HG02763 (cell line): ENCODE measurements around the gene KCNB1.

Source experiments
- ATAC-seq: cut with Tn5 transposase; IDR thresholded peaks from one replicate; pipeline ENCODE4 v1.9.1; 2021; ENCODE audit warnings: mild to moderate bottlenecking, moderate library complexity; ENCODE audit not compliant: unreplicated experiment

KCNB1 gene

DNA sequence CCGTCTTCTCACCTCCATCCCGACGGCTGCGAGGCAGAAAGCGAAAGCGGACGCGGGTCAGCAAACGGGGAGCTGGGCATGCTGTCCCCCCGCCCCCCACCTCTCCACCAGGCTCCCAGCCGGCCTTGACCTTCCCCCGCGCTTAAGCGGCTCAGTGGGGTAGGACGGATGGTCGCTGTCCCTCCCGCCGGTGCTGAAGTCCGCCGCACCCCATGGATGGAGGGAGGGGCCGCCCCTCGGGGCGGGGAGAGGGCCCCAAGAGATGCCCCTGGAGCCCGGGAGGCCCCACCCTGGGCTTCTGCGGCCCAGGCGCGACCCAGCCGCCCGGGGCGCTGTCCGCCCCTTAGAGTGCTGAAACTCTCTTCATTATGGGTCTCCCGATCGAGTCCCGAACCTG, at the start of gene KCNB1:
KCNB1 (minus strand) TSS at position 48 of the 397 bp plus-strand sequence. CDS start 188 bp downstream, outside the sequence.
- no peak for ATAC-seq

GRCh38 chr20:49529470-49529869, 47.0 kb upstream of the KCNB1 start:
- ATAC-seq: no peak

- ATAC-seq: no peak
These were observed 44.1 kb upstream of the KCNB1 start for GRCh38 chr20:49526568-49526967.

GRCh38 chr20:49526056-49526455, 43.6 kb upstream of the KCNB1 start:
- ATAC-seq: no peak

DNA sequence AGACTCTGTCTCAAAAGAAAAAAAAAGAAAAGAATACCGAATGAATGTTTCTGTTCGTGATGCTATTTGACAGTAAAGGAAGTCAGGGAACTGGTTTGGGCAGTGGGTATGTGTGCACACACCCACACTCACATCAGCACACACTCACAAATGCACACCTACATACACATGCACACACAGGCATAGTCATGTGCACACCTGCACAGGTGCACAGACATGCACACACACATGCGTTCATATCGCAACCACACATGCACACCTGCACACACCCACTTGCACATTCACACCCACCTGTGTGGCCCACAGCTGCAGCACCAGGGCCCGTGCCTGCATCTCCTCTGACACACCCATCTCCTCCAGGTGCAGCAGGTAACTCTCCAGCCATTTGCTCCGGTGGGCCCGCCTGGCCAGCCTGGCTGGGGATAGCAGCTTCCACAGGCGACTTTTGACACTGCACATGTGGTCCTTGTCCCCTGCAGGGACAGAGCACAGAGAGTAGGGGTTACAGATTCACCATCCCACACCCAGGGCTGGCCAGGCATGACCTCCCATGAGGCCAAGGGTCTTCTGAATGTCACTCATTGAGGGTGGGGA, 41.4 kb upstream of the KCNB1 start:
- no peak for ATAC-seq

DNA sequence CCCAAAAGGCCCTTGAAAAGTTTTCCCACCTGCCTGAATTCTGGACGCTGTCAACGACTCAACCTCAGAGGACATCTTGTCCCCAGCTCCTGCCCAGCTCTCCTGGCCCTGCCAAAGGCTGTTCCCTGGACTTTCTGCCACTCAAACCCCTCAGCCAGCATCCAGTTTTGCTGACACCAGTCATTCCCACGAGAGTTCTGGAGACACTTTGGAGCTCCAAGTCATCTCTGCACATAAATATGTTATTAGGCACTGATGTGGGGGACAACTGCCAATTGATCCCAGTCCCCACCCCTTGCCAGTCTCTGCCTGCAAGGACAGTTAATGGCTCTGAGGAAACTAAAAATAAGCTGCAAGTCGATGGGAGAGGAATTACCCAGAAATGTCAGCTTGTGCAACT, 38.9 kb upstream of the KCNB1 start:
- no peak for ATAC-seq

GRCh38 chr20:49519777-49520359, 37.4 kb upstream of the KCNB1 start:
- no peak for ATAC-seq

DNA sequence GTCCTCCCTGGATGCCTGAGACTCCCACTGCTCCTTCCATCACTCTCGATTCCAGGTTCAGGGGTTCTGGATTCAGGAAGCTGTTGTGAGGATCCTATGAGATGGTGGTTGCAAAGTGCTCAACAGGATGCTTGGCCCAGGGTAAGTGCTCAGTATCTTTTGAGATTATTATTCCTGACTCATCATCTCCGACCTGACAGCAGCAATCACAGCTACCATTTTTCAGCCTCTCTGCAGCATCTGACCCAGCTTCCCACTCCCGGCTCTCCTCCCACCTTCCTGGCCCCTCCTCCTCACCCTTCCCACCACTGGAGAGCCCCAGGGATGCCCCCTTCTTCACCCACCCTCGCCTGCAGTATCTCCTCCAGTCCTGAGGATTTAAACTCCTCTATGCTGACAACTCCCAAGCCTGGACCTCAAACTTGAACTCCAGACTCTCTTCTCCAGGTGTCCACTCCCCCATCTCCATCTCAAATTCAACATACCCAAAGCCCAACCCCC, 36.8 kb upstream of the KCNB1 start:
- no peak for ATAC-seq

GRCh38 chr20:49518576-49518975, 36.1 kb upstream of the KCNB1 start:
- ATAC-seq: no peak

GRCh38 chr20:49517805-49518100, 35.3 kb upstream of the KCNB1 start:
- no peak for ATAC-seq

DNA sequence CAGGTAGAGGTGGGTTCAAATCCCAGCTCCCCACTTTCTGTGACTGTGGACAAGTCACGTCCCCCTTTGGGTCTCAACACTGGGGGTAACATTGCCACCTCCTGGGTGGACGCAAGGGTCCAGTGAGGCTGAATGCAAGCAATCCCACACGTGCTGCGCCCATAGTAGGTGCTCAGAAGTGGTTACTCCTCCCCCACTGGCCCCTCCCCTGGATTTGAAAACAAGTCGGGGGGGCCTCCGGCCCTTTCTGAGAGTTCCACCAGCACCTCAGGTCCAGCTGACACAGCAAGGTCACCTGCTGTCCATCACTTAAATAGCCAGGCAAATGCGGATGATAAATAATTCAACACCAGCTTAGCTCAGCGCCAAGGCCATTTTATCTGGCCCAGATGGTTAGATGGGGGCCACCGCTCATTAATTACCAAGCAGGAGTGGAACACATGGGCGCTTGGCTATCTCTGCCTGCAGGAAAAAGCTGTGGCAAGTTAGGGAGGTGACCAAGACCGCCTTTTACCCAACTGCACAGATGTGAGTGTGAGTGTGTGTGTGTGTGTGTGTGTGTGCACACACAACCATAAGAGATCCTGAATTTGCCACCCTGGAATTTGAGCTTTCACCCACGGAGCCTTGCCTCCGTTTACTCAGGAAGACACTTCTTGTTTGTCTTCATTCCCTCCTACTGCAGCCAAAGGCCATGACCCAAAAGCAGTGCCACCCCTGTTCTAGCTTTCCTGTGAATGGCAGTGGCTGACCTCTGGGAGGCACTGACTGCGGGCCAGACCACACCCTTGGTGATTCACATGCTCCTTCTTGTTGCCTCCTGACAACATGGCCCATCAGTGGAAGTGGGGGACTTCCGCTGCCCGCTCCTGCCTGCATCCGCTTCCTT, 34.7 kb upstream of the KCNB1 start:
- no peak for ATAC-seq

- ATAC-seq: no peak
These were observed 33.1 kb upstream of the KCNB1 start for GRCh38 chr20:49515586-49515985.

DNA sequence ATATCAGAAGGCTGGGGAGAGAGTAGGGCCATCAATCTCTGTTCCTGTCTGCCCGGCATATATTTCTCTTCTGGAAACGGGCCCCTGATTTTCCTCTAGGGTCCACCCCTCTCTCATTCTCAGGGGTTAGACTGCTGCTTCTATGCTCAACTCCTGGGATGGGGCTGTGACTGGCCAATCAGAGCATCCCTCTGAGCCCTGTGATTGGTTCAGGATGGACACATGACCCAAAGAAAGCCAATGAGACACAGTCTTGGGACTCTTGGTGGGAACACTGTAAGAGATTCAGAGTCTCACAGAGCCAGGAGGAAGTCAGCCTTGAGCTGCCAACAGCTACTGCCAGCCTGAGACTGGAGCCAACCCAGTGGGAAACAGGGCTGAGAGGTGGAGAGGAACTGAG, 31.0 kb upstream of the KCNB1 start:
- no peak for ATAC-seq

DNA sequence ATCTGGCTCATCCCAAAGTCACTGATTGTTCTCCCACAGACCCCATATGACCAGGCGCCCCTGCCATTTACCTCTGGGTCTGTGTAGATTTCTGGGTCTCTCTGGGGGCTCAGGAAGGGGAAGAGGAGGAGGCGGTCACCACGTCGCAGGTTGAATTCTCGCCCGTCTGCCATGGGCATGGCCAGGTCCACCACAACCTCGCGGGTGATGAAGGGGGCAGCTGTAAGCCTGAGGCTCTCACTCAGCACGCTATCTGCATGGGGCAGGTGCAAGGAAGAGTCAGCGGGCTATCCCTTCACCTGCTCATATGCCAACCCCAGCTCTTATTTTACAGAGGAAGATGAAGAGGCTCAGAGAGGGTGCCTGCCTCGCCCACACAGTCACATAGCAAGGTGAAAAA, 30.5 kb upstream of the KCNB1 start:
- ATAC-seq: no peak

- ATAC-seq: no peak
These were observed 29.5 kb upstream of the KCNB1 start for GRCh38 chr20:49511788-49512525.

- no peak for ATAC-seq
These were observed 28.2 kb upstream of the KCNB1 start for GRCh38 chr20:49510562-49511122.

- no peak for ATAC-seq
These were observed 26.1 kb upstream of the KCNB1 start for GRCh38 chr20:49508435-49509199.

DNA sequence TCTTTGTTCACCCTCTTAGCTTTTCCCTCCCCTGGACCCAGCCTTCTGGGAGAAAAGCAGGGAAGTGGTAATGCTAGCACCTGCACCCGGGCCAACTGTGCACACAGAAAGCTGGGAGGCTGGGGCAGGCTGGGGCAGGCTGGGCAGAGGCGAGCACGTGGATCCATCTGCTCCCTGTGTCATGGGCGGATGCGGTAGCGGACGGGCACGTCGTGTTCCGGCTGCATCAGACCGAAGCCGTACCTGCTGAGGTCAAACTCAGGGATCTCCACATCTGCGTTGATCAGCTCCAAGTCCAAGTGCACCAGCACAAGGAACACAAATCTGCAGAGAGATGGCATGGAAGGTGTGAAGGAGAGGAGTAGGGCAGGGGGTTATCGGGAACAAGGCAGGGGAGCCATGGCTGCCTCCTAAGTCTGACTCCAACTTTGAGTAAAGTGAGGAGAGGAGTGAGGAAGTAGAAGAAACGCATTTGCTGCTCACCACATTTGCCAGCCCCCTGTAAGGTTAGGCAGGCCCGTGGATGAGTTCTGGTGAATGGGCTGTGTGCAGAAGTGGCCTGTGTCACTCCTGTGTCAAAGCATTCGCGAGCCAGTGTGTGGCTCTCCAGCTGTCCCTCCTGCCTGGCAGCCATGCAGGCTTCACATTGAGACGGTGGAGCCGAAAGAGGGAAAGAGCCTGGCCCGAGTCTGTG, 25.4 kb upstream of the KCNB1 start:
- no peak for ATAC-seq

GRCh38 chr20:49505518-49505917, 23.1 kb upstream of the KCNB1 start:
- ATAC-seq: no peak

DNA sequence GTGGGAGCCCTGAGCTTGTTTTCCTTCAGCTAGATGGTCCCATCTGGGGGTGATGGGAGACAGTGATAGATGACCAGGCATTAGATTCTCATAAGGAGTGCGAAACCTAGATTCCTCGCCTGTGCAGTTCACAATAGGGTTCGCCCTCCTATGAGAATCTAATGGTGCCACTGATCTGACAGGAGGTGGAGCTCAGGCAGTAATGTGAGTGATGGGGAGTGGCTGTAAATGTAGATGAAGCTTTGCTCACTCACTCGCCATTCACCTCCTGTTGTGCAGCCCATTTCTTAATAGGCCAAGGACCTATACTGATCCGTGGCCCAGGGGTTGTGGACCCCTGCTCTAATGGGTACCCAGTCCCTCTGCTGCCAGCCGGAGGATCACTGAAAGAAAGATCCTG, 20.7 kb upstream of the KCNB1 start:
- no peak for ATAC-seq
